ENCODE measurements around the gene CAMSAP1.
"Not testable (repeated sequence)": the region's sequence is repeated elsewhere in the genome, so short reads cannot be mapped to it uniquely, and the experiment has no call there.

Gene CAMSAP1

GRCh38 chr9:135896205-135896604 is 11.1 kb downstream of the CAMSAP1 start:
- DNase-seq: no peak

DNA sequence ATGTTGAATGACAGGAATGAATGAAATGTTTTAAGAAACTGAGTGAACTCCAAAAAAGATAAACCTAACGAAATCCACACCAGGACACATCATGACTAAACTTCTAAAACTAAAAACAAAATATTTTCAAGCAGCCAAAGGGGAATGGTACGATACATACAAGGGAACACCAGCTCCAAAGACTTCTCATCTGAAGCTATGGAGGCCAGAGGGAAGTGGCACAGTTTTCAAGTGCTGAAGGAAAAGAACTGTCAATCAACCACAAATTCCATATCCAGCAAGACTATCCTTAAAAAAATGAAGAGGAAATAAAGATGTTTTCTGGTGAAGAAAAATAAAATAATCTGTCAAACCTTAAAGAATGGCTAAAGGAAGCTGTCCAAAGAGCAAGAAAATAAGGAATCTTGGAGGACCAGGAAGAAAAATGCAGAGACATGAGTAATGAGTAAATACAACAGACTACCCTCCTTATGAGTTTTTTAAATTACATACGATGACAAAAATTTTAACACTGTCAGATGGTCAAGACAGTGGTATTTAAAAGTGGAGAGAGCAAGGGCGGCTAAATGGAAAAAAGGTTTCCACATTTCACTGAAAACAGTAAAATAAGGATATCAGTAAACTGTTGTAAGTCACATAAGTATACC is 12.0 kb downstream of the CAMSAP1 start:
- DNase-seq: no peak

GRCh38 chr9:135893104-135893503 is 14.2 kb downstream of the CAMSAP1 start:
- no peak for DNase-seq

- DNase-seq: not testable (repeated sequence)
These were observed 15.0 kb downstream of the CAMSAP1 start for GRCh38 chr9:135892327-135892726.

DNA sequence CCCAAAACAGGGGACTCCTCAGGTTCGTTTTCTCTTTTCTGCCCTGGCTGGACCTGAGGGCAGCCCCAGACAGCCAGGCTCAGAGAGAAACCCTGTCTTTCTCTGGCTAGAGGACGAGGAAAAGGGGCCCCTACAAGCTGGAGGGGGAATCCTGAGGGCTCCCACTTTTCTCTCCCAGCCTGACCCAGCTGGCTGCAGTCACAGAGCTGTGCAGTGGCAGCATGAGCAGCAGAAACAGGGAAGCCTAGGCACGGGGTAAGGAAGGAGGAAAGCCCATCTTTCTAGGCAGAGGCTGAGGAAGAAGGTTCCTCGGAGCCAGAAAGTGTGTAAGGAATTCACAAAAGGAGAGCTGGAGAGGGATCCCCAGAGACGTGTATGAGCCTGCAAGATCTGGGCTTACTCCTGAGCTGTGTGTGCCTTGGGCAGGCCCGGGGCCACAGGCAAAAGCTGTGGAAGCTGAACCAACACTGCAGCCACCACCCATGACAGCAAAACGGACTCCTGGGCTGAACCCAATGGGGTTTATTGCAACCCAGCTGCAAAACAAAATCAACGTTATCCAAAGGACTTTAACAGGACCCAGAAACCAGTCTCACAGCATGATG is 16.2 kb downstream of the CAMSAP1 start:
- DNase-seq: no peak

DNA sequence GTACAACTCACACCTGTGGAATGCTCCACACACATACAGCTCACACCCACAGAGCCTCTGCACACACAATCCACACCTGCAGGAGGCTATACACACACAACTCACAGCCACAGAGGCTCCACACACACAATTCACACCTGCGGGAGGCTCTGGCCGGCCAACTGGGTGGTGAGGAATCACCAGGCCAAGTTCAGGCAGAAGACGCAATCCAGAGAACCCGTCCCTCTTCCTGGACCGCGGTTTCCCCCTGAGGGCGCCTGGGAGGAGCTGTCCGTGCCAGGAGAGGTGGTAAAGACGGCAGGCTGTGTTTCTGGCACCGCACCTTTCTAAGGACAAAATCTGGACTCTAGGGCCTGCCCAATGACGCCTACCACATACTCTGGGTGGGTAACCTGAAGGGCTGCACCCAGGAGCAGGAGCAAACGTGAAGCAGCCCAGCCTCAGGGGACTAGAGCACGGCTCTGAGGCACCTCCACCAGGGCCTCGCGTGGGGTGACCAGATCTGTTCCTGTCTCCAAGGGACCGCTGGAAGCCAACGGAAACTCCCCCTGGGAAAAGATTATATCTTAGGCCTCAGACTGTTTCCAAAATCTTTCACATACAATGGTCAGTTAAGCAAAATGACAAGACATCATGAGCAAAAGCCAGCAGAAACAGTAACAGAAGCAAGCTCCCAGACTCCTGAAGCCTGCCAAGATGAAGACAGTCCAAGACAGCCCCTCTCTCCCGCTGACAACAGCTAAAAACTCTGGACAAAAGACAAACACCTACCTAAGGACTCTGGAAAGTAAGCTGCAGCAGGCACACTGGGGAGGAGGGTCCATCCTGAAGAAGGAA is 16.9 kb downstream of the CAMSAP1 start:
- no peak for DNase-seq

DNA sequence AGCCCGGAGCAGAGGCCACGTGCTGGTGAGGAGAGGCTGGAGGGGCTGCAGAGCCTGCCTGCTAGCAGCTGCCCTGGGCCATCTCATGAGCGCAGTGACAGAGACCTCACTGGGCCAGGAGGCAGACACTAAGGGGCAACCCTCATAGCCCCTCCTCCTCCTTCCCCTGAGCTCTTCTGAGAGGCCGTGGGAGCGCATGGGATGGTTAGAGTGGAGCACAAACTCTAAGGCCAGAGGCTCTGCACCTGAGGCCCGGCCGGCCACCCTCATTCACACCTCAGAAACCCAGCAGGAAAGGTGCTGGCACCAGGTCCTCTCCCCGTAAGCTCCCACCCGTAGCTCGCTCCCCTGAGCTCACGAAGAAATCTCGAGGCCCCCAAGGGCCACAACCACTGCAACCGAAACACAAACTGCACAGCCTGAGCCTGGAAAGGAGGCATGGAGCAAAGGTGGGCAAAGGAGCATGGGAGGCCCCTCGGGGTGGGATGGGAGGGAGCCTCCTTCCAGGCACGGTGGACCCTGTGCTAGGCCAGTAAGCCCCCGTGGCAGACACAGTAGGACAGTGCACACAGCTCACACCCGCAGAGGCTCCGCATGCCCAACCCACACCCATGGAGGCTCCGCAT is 17.7 kb downstream of the CAMSAP1 start:
- no peak for DNase-seq

DNA sequence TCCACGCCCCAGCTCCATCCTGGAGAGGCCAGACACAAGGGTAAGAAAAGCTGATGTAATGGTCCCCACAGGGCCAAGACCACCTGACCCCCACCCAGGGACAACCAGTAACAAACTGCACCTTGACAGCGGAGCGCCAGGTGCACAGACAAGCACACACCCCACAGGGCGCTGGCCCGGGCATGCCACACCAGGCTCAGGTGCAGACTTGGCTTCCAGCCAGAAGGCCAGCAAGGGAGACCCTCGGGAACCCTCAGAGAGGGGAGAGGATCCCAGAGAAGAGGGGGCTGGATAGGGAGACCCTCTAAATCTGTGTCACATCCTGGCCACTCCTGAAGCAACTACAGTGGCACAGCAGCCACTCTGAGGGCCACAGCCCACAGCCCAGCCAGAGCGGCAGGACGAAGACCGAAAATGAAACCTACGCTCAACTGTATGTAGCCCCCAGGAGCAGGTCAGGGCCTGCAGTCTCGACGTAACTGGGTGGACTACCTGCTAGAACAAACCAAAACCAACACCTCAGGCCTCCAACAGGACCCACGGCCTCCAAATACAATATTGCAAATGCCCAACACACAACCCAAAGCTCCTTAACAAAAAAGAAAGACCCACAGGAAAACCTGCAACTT is 18.5 kb downstream of the CAMSAP1 start:
- DNase-seq: no peak

- DNase-seq: no peak
These were observed 19.1 kb downstream of the CAMSAP1 start for GRCh38 chr9:135888126-135888765.

DNA sequence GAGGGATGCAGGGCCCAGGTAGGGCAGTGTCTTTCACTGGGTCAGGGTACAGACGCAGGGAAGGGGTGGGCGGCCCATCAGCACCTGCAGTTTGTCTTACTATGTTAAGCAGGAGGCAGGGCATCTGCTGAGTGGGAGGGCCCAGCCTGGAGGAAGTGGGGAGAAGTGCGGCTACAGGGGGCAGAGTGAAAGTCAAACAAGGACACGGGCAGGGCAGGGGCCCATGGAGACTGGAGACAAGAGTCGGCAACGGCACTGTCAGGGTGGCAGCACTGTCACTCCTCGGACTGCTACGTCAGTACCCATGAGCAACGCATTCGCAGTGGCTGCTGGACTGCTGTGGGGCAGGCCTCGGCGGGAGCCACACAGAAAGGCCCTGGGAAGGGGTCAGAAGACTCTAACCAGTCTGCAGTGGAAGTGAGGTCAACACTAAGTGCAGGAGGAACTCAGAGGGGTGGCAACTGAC is 19.7 kb downstream of the CAMSAP1 start:
- DNase-seq: peak; percentile 56 to 62

DNA sequence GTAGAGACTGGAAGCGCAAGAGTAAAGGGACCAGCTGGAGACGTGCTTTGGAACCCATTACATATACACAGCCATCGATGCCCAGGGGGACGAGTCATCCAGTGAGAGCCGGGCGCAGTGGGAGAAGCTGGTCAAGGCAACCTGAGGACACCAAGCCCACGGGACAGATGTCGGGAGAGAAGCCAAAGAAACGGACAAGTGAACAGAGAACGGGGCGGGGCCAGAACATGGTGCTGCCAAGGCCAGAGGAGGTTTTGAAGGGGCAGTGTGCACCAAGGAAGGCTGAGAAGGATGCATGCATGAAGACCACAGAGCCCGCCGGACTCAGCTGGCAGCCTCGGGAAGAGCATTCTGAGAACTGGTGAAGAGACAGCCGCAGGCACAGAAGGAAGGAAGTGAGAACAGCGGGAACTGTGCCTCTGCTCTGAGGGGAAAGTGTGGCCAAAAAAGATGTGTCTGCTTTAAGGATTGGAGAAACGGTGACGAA is 20.3 kb downstream of the CAMSAP1 start:
- peak in 1 of 2 donors; percentile 8 for DNase-seq

- no peak for DNase-seq
These were observed 21.0 kb downstream of the CAMSAP1 start for GRCh38 chr9:135886147-135886981.

DNA sequence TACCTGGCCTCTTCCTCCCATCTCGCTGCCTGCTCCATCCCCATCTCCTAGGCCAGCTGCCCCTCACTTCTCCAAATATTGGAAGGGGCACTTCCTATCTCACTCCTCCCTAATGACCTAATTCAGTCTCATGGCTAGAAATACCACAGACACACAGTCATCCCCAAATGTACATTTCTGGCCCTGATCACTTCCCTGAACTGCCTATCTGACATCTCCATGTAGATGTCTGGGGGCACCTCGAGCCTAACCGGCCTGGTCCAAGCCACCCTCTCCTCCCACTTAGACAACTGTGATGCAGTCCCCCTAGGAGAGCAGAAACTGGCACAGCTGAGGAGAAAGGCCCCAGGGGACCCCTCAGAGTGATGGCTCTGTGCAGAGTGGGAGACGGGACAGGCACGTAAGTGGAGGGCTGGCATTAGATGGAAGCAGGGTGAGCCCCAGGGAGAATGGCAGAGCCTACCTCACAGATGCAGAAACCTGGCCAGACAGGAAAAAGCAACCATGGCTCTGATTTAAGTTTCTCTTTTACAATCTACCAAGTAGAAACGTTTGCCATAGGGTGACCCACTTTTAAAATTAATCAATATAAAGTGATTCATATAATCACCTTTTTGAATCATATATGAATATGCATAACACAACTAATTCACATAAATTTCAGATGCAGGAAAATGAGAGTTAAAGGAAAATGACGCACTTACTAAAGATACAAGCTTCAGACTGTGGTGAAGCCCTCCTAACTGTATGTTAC is 22.1 kb downstream of the CAMSAP1 start:
- DNase-seq: no peak

DNA sequence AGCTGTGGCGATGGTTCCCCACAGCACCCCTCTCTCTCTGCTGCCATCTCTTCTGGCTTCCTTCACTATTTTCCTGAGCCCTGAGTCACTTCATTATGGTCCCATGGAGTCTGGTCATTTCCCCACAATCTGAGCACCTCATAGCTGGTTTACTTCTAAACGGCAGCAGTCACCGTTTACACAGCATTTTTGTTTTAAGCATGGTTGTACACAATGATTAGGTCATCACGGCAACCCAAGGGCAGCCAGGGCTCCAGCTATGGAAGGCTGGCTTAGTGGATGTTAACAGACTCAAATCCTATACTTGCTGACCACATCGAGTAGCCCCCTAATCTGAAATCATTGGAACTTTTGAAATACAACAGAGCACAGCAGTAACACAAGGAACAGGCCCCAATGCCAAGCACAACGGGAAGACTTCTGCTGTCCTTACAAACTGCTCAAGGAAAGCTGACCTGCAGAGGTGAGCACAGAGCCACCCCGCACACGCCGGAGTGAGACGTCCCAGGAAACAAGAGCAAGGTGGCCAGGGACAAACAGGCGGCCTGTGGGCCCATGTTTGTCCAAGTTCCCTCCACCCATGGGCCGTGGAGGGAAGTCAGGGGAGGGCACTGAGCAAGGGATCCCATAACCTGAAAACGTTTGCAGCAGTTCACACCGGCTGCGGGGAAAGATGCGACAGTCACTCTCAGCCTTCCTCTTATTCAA is 22.9 kb downstream of the CAMSAP1 start:
- no peak for DNase-seq

DNA sequence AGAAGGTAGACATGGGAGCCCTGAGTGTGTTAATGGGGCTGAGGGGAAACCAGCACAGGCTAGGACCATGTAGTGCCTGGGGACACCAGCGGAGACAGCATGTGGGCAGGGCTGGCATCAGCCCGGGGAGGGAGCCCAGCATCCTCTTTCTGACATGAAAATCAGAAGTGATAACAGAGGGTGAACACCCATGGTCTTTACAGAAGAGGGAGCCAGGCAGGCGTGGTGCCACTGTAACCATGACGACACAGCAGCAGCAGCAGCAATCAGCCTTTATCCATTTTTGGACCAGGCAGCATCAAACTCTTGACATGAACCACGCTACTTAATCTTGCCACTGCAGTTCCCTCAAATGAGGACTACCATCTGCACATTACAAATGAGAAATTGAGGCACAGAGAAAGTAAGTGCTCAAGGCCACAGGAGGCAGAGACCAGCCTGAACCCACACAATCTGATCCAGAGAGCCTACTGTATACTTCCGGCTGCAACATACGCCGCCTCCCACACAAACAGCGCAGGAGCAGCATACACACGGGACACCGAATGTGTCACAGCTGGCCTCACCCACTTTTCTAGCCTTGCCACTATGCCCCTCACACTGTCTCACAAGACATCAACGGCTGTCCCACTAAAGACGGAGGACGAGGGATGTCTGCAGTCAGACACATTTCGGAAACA is 23.8 kb downstream of the CAMSAP1 start:
- no peak for DNase-seq

GRCh38 chr9:135882011-135882410 is 25.3 kb downstream of the CAMSAP1 start:
- no peak for DNase-seq

DNA sequence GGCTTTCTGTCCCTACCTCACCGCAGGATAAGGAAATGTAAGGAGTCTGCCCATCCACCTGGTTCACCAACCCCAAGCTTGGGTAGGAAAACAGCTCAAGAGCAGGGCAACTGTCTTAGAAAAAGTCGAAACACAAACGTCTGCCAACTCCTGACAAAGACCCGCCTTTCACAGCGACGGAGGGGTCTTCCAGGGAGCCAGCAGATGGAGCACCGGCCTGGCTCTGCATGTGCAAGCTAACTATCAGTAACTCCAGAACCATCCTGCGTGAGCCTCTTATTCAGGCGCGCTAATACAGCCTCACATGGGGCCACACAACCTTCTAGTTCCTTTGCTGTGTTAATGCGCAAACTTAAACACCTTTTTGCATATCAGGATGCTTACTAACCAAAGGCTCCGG is 26.9 kb downstream of the CAMSAP1 start:
- DNase-seq: no peak

GRCh38 chr9:135879619-135880018 is 27.7 kb downstream of the CAMSAP1 start:
- DNase-seq: no peak

DNA sequence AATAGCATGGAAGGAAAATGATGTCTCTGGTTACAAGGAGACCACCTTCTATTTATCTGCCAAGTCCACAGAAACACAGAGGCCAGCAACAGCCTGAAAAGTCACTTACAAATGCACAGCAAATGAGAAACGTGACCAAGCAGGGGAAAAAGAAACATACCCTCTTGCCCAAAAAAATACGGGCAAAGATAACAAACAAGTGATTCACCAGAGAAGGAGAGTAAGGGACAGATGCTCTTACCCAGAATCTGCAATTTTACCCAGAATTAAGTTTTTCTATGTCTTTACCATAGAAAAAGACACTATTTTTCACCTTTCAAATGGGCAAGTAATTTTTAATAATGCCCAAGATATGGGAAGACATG is 28.1 kb downstream of the CAMSAP1 start:
- no peak for DNase-seq

All from CD4-positive, alpha-beta T cell treated with Interleukin-1 beta for 1 hour (primary cell).